Astrocyte (in vitro differentiated cells and primary cell): ENCODE results near the gene PSMB11.

Experiments used
- CTCF ChIP-seq: IDR thresholded peaks from 2 replicates; pipeline ENCODE4 v1.5.1; 2011; ENCODE audit warnings: low read depth, mild to moderate bottlenecking, inconsistent platforms, low read length, moderate library complexity; ENCODE audit not compliant: insufficient read depth
- EZH2 ChIP-seq: IDR thresholded peaks from 2 replicates; pipeline ENCODE4 v1.6.1; 2012; ENCODE audit warnings: mild to moderate bottlenecking, low read length, inconsistent platforms; ENCODE audit not compliant: insufficient read depth

GRCh38 chr14:23076785-23077408 lies 34.9 kb downstream of the PSMB11 start:
- TF ChIP-seq CTCF (peak; percentile 66), EZH2 (no peak)
